Activated naive CD8-positive, alpha-beta T cell treated with anti-CD3 and anti-CD28 coated beads, Interleukin-2, amount 50 U/mL, for 24 hours (primary cell): Measurements from ENCODE around the gene UGGT1.
"Not testable (repeated sequence)": the region's sequence is repeated elsewhere in the genome, so short reads cannot be mapped to it uniquely, and the experiment has no call there.

Source experiments
- ATAC-seq: fragments of 150-1000 bp; cut with Tn5 transposase; one replicate; pipeline ENCODE4 v1.10.0; 2021
- DNase-seq: peaks from one replicate; pipeline ENCODE4 v3.0.0; 2021
- H3K27ac Mint-ChIP-seq: one replicate; pipeline ENCODE4 v1.8.0; 2021; ENCODE audit warnings: mild to moderate bottlenecking, mixed read lengths
- H3K27me3 Mint-ChIP-seq: one replicate; pipeline ENCODE4 v1.8.0; 2021; ENCODE audit warnings: mixed read lengths
- H3K36me3 Mint-ChIP-seq: one replicate; pipeline ENCODE4 v1.8.0; 2021; ENCODE audit warnings: low read depth, mixed read lengths
- H3K4me1 Mint-ChIP-seq: one replicate; pipeline ENCODE4 v1.8.0; 2021; ENCODE audit warnings: mixed read lengths
- H3K4me3 Mint-ChIP-seq: one replicate; pipeline ENCODE4 v1.8.0; 2021; ENCODE audit warnings: mild to moderate bottlenecking, moderate library complexity, mixed read lengths
- H3K9me3 Mint-ChIP-seq: one replicate; pipeline ENCODE4 v1.8.0; 2021; ENCODE audit warnings: mixed read lengths

UGGT1 gene

DNA sequence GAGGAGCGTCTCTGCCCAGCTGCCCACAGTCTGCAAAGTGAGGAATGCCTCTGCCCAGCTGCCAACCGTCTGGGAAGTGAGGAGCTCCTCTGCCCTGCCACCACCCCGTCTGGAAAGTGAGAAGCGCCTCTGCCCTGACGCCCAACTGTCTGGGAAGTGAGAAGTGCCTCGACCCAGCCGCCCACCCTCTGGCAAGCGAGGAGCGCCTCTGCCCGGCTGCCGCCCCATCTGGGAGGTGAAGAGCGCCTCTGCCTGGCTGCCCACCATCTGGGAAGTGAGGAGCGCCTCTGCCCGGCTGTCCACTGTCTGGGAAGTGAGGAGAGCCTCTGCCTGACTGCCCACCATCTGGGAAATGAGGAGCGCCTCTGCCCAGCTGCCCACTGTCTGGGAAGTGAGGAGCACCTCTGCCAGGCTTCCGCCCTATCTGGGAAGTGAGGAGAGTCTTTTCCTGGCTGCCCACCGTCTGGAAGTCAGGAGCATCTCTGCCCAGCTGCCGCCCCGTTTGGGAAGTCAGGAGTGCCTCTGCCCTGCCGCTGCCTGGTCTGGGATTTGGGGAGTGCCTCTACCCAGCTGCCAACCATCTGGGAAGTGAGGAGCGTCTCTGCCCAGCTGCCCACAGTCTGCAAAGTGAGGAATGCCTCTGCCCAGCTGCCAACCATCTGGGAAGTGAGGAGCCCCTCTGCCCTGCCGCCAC lies 117.8 kb downstream of the UGGT1 start:
- ATAC-seq, H3K36me3 Mint-ChIP-seq, H3K4me1 Mint-ChIP-seq, H3K4me3 Mint-ChIP-seq, H3K27ac Mint-ChIP-seq, H3K9me3 Mint-ChIP-seq, H3K27me3 Mint-ChIP-seq, DNase-seq: not testable (repeated sequence)

DNA sequence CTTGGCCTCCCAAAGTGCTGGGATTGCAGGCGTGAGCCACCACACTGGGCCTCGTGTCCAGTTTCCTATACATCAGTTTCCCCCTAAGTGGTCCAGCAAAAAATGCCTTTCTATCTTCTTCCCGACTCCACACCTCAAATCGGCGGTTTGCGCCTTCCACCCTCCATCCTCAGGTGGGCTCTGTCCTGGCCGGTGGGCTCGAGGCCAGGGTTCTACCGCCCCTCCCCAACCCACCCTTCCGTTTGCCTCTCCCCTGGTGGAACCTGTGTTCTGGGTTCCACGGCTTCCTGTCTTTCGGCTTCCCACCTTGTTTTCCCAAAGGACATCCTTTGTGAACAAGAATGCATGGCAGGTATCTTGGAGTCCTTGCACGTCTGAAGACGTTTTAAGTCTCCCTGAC lies 123.3 kb downstream of the UGGT1 start:
- no peak overlapping the region for H3K4me3 Mint-ChIP-seq

GRCh38 chr2:128214866-128215460 lies 124.0 kb downstream of the UGGT1 start:
- no peaks in the 10 kb centered on the region for H3K36me3 Mint-ChIP-seq
- H3K27ac Mint-ChIP-seq, result no peak overlapping the region

More for the DNA sequence above, 123.3 kb downstream of the UGGT1 start:
- ATAC-seq (no peak), DNase-seq (no peak)
- Mint-ChIP-seq H3K4me1 (no peaks in the 10 kb centered on the region), H3K36me3 (no peaks in the 10 kb centered on the region), H3K27me3 (no peaks in the 10 kb centered on the region), H3K9me3 (no peaks in the 10 kb centered on the region), H3K27ac (no peak overlapping the region)

DNA sequence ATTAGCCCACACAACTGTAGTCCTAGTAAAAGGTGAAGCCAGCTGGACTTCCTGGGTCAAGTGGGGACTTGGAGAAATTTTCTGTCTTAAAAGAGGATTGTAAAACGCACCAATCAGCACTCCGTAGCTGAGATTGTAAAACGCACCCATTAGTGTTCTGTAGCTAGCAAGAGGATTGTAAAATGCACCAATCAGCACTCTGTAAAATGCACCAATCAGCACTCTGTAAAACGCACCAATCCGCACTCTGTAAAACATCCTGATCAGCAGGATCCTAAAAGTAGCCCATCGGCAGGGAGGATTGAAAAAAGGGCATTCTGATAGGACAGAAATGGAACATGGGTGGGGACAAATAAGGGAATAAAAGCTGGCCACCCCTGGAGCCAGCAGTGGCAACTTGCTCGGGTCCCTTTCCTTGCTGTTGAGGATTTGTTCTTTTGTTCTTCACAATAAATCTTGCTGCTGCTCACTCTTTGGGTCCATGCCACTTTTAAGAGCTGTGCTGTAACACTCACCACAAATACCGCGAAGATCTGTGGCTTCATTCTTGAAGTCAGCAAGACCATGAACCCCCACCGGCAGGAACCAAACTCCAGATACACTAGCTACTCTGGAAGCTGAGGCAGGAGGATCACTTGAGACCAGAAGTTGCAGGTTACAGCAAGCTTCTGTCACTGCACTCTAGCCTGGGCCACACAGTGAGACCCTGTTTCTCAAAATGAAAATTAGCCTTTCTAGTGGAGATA lies 125.1 kb downstream of the UGGT1 start:
- ATAC-seq (no peak), DNase-seq (no peak)
- H3K9me3 Mint-ChIP-seq, result no peaks in the 10 kb centered on the region
- H3K27me3 Mint-ChIP-seq, result no peaks in the 10 kb centered on the region
- H3K36me3 Mint-ChIP-seq, result no peaks in the 10 kb centered on the region
- H3K4me3 Mint-ChIP-seq, result no peak overlapping the region
- no peaks in the 10 kb centered on the region for H3K4me1 Mint-ChIP-seq
- H3K27ac Mint-ChIP-seq, result no peak overlapping the region

More at GRCh38 chr2:128214866-128215460, 124.0 kb downstream of the UGGT1 start:
- DNase-seq (no peak), ATAC-seq (no peak)
- no peak overlapping the region for H3K4me3 Mint-ChIP-seq
- H3K27me3 Mint-ChIP-seq, result no peaks in the 10 kb centered on the region
- H3K4me1 Mint-ChIP-seq, result no peaks in the 10 kb centered on the region
- H3K9me3 Mint-ChIP-seq, result no peaks in the 10 kb centered on the region

GRCh38 chr2:128217671-128218070 lies 126.7 kb downstream of the UGGT1 start:
- no peaks in the 10 kb centered on the region for H3K27me3 Mint-ChIP-seq
- no peaks in the 10 kb centered on the region for H3K36me3 Mint-ChIP-seq
- no peak overlapping the region for H3K4me3 Mint-ChIP-seq
- no peak overlapping the region for H3K27ac Mint-ChIP-seq
- DNase-seq (no peak), ATAC-seq (no peak)
- no peaks in the 10 kb centered on the region for H3K9me3 Mint-ChIP-seq
- no peaks in the 10 kb centered on the region for H3K4me1 Mint-ChIP-seq

GRCh38 chr2:128219891-128220290 lies 128.9 kb downstream of the UGGT1 start:
- Mint-ChIP-seq H3K27me3 (no peaks in the 10 kb centered on the region), H3K36me3 (no peaks in the 10 kb centered on the region), H3K27ac (no peak overlapping the region), H3K4me1 (no peaks in the 10 kb centered on the region), H3K9me3 (no peaks in the 10 kb centered on the region), H3K4me3 (no peak overlapping the region)
- ATAC-seq (no peak), DNase-seq (no peak)

DNA sequence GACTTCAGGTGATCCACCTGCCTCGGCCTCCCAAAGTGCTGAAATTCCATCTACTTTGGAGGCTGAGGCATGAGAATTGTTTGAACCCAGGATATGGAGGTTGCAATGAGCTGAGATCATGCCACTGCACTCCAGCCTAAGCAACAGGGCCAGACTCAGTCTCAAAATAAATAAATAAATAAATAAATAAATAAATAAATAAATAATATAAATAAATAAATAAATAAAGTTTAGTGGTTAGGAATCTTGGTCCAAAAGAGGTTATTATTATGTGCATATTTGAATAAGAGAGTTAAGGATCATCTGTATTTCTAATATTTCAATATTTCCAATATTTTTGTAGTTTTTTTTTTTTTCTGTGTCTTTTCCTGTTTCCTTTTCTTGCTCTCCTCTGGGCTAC lies 136.9 kb downstream of the UGGT1 start:
- no peak for ATAC-seq
- no peak for DNase-seq
- Mint-ChIP-seq H3K4me1 (peaks cover 1% of the 10 kb centered on the region), H3K36me3 (no peaks in the 10 kb centered on the region), H3K27ac (no peak overlapping the region), H3K27me3 (peaks cover 4% of the 10 kb centered on the region), H3K9me3 (no peaks in the 10 kb centered on the region), H3K4me3 (no peak overlapping the region)

DNA sequence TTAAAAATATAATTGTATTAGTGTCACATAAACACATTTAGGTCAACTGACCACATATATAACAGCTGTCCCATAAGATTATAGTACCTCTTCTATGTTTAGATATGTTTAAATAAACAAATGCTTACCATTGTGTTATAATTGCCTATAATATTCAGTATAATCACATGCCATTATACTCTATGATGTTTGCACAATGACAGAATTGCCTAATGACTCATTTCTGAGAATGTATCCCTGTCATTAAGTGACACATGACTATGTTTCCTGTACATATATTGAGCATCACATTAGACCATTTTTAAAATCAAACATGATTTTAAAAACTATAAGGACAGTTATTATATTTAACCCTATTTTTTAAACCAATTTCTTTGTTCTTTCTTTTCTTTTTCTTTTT lies 137.9 kb downstream of the UGGT1 start:
- Mint-ChIP-seq H3K27me3 (peaks cover 4% of the 10 kb centered on the region), H3K4me3 (no peak overlapping the region), H3K27ac (no peak overlapping the region), H3K9me3 (no peaks in the 10 kb centered on the region), H3K4me1 (peaks cover 5% of the 10 kb centered on the region), H3K36me3 (no peaks in the 10 kb centered on the region)
- ATAC-seq, result no peak
- no peak for DNase-seq

DNA sequence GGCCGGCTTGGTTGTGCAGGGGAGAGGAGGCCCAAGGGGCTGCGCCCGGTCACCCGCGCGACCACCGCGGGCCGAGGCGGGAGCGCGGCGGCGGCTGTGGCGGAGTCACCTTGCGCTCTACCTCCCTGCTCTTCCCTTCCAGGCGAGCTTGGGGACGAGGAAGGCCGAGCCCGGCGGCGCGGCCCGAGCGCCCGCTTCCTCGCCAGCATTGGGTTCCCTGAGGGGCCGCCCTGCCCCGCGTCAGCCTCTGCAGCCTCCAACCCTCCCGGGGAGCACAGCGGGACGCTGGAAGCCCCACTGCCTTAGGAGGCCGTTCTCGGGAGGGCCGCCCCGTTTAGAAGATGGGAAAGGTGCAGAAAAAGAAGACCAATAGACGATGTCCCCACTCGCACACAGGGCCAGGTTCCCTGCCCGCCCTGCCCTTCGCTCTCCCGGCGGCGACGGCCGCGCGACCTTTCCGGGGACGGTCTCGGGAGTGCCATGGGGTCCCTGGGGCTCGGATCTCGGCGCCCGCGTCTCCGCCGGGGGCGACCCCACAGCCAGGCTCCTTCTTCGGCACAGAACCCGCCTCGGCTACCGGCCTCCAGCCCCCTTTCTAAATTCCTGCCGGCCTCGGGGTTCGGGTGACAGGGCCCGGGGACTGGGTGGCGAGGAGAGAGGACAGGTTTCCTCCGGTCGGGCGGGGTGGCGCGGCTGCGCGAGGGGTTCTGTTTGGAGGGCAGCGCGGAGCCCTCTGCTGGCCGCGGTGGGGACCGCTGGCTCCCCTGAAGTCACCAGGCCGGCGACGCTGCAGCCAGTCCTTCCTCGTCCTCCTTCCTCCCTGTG lies 142.2 kb downstream of the UGGT1 start:
- H3K4me1 Mint-ChIP-seq, result peaks cover 6% of the 10 kb centered on the region
- no peaks in the 10 kb centered on the region for H3K36me3 Mint-ChIP-seq
- H3K4me3 Mint-ChIP-seq, result peak overlapping the region; percentile 72
- no peaks in the 10 kb centered on the region for H3K9me3 Mint-ChIP-seq
- no peak overlapping the region for H3K27ac Mint-ChIP-seq
- ATAC-seq (peak; percentile 95), DNase-seq (peak; percentile 90)
- peaks cover 4% of the 10 kb centered on the region for H3K27me3 Mint-ChIP-seq

- Mint-ChIP-seq H3K36me3 (no peaks in the 10 kb centered on the region), H3K4me3 (peak overlapping the region; percentile 72), H3K4me1 (peaks cover 6% of the 10 kb centered on the region), H3K9me3 (no peaks in the 10 kb centered on the region), H3K27ac (no peak overlapping the region), H3K27me3 (peaks cover 4% of the 10 kb centered on the region)
- DNase-seq (no peak), ATAC-seq (no peak)
Observed at GRCh38 chr2:128233790-128234395, 142.9 kb downstream of the UGGT1 start.

DNA sequence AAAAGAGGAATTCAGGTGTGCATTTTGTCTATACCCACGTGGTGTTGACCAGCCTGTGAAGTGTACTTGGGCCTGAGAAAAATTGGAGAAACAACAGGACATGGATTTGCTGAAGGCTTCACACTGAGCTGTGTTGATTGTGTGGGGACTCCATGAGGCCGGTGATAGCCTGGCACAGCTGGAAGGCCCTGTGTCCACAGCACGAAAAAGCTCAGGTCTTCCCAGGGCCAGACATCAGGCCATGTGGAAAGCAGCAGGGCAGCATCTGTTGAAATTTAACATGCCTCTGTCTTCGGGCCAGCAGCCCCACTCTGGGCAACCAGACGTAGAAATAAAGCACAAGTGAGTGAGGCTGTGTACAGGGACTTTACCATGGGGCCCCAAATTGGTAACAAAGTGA lies 143.6 kb downstream of the UGGT1 start:
- no peak for DNase-seq
- H3K9me3 Mint-ChIP-seq, result no peaks in the 10 kb centered on the region
- H3K27me3 Mint-ChIP-seq, result peaks cover 4% of the 10 kb centered on the region

DNA sequence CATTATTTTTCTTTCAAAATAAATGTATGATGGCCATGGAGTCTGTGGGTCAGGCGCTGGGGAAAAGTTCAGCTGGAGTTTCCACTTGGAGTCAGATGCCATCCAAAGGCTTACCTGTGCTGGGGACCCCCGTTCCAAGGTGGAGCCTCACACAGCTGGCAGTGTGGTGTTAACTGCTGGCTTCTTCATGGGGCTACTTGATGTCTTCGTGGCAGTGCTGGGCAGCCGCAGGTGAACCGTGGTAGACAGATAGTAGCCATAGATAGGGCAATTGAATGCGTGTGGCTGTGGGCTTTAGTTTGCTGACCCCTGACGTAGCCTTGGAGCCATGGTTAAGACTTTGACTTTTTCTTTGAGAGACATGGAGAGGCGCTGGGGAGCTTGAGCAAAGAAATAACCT lies 144.6 kb downstream of the UGGT1 start:
- Mint-ChIP-seq H3K9me3 (no peaks in the 10 kb centered on the region), H3K27ac (no peak overlapping the region), H3K4me3 (no peak overlapping the region), H3K4me1 (peaks cover 6% of the 10 kb centered on the region), H3K27me3 (peaks cover 4% of the 10 kb centered on the region), H3K36me3 (no peaks in the 10 kb centered on the region)
- DNase-seq (no peak), ATAC-seq (no peak)

More for the DNA sequence above, 143.6 kb downstream of the UGGT1 start:
- H3K4me3 Mint-ChIP-seq, result no peak overlapping the region
- ATAC-seq, result no peak
- H3K27ac Mint-ChIP-seq, result no peak overlapping the region
- H3K36me3 Mint-ChIP-seq, result no peaks in the 10 kb centered on the region
- peaks cover 6% of the 10 kb centered on the region for H3K4me1 Mint-ChIP-seq

- H3K27ac Mint-ChIP-seq, result no peak overlapping the region
Observed at GRCh38 chr2:128236491-128237035, 145.6 kb downstream of the UGGT1 start.

GRCh38 chr2:128237081-128237534 lies 146.1 kb downstream of the UGGT1 start:
- Mint-ChIP-seq H3K4me1 (peaks cover 6% of the 10 kb centered on the region), H3K36me3 (no peaks in the 10 kb centered on the region), H3K27me3 (peaks cover 4% of the 10 kb centered on the region), H3K27ac (no peak overlapping the region), H3K9me3 (no peaks in the 10 kb centered on the region), H3K4me3 (no peak overlapping the region)
- DNase-seq (no peak), ATAC-seq (no peak)

More at GRCh38 chr2:128236491-128237035, 145.6 kb downstream of the UGGT1 start:
- no peak for DNase-seq
- H3K4me3 Mint-ChIP-seq, result no peak overlapping the region
- no peak for ATAC-seq
- H3K4me1 Mint-ChIP-seq, result peaks cover 6% of the 10 kb centered on the region
- H3K27me3 Mint-ChIP-seq, result peaks cover 4% of the 10 kb centered on the region
- H3K36me3 Mint-ChIP-seq, result no peaks in the 10 kb centered on the region
- no peaks in the 10 kb centered on the region for H3K9me3 Mint-ChIP-seq
